Liver (tissue), 9 donors: ENCODE data around the gene ITGB6. TPM values are rescaled to one million over a fixed set of nuclear protein-coding genes. Genes with fewer than 3 reads are reported as not detected.

Source experiments
- DNase-seq: peaks from one replicate; pipeline ENCODE4 v3.0.0-alpha.2; 2017; ENCODE audit warnings: low spot score
- H3K27ac ChIP-seq, 2 donors: one replicate each; pipeline ENCODE4 v1.7.0; 2013; ENCODE audit warnings: inconsistent platforms in 2 of 2, low read length in 2 of 2, control low read depth in 1 of 2, low read depth in 1 of 2, mild to moderate bottlenecking in 1 of 2
- H3K27me3 ChIP-seq, 4 donors: one replicate each; pipeline versions ENCODE4 v1.6.1 to v1.7.0; 2013; ENCODE audit warnings: low read length in 3 of 4, inconsistent platforms in 1 of 4, mild to moderate bottlenecking in 1 of 4, moderate library complexity in 1 of 4; ENCODE audit not compliant: control insufficient read depth in 4 of 4, insufficient read depth in 4 of 4
- H3K36me3 ChIP-seq, 4 donors: one replicate each; pipeline versions ENCODE4 v1.6.1 to v1.7.0; 2013; ENCODE audit warnings: low read length in 3 of 4, mild to moderate bottlenecking in 3 of 4, low read depth in 1 of 4, moderate library complexity in 1 of 4; ENCODE audit not compliant: control insufficient read depth in 4 of 4, insufficient read depth in 3 of 4
- H3K4me1 ChIP-seq, 4 donors: one replicate each; pipeline versions ENCODE4 v1.6.1 to v1.7.0; 2013; ENCODE audit warnings: low read length in 3 of 4, mild to moderate bottlenecking in 3 of 4, moderate library complexity in 1 of 4; ENCODE audit not compliant: control insufficient read depth in 4 of 4, insufficient read depth in 4 of 4
- H3K4me3 ChIP-seq, 3 donors: one replicate each; pipeline versions ENCODE4 v1.6.1 to v1.7.0; 2013; ENCODE audit warnings: low read length in 3 of 3, control low read depth in 1 of 3, low read depth in 1 of 3, mild to moderate bottlenecking in 1 of 3
- H3K9ac ChIP-seq, 2 donors: one replicate each; pipeline ENCODE4 v1.7.0; 2013; ENCODE audit warnings: low read length in 2 of 2, mild to moderate bottlenecking in 2 of 2, moderate library complexity in 2 of 2, control low read depth in 1 of 2, low read depth in 1 of 2
- H3K9me3 ChIP-seq, 4 donors: one replicate each; pipeline versions ENCODE4 v1.6.1 to v1.7.0; 2013; ENCODE audit warnings: low read length in 3 of 4; ENCODE audit not compliant: control insufficient read depth in 4 of 4
- ATF3 ChIP-seq: IDR thresholded peaks from 2 replicates; pipeline ENCODE4 v1.6.1; 2016; ENCODE audit warnings: antibody characterized with exemption
- CTCF ChIP-seq: fragments of 150-350 bp; IDR thresholded peaks from 2 replicates; pipeline ENCODE4 v1.5.1; 2017; ENCODE audit warnings: improper control_type of control experiment, low read depth, low read length; ENCODE audit not compliant: missing input control
- EGR1 ChIP-seq, 2 donors: IDR thresholded peaks; 2 replicates each; pipeline ENCODE4 v1.6.1; 2016 to 2018; ENCODE audit warnings: antibody characterized with exemption in 2 of 2, low read depth in 2 of 2
- FOXA1 ChIP-seq: IDR thresholded peaks from 2 replicates; pipeline ENCODE4 v1.6.1; 2016; ENCODE audit warnings: antibody characterized with exemption
- FOXA2 ChIP-seq: IDR thresholded peaks from 2 replicates; pipeline ENCODE4 v1.6.1; 2016; ENCODE audit warnings: antibody characterized with exemption
- GABPA ChIP-seq, 2 donors: IDR thresholded peaks in 1 of 2; conservative IDR thresholded peaks in 1 of 2; 2 replicates each; pipeline ENCODE4 v1.6.1; 2016; ENCODE audit warnings: antibody characterized with exemption in 2 of 2, mild to moderate bottlenecking in 1 of 2, moderate library complexity in 1 of 2
- HNF4A ChIP-seq, 2 donors: conservative IDR thresholded peaks; 2 replicates each; pipeline ENCODE4 v1.6.1; 2016; ENCODE audit warnings: antibody characterized with exemption in 2 of 2, mild to moderate bottlenecking in 2 of 2
- HNF4G ChIP-seq: IDR thresholded peaks from 2 replicates; pipeline ENCODE4 v1.6.1; 2016; ENCODE audit warnings: antibody characterized with exemption
- JUND ChIP-seq, 2 donors: IDR thresholded peaks; 2 replicates each; pipeline ENCODE4 v1.6.1; 2016; ENCODE audit warnings: antibody characterized with exemption in 2 of 2
- MAX ChIP-seq: IDR thresholded peaks from 2 replicates; pipeline ENCODE4 v1.6.1; 2016; ENCODE audit warnings: antibody characterized with exemption
- NR2F2 ChIP-seq: IDR thresholded peaks from 2 replicates; pipeline ENCODE4 v1.6.1; 2016; ENCODE audit warnings: antibody characterized with exemption
- RAD21 ChIP-seq, 2 donors: IDR thresholded peaks; 2 replicates each; pipeline ENCODE4 v1.6.1; 2016; ENCODE audit warnings: antibody characterized with exemption in 2 of 2, mild to moderate bottlenecking in 2 of 2
- REST ChIP-seq: IDR thresholded peaks from 2 replicates; pipeline ENCODE4 v1.6.1; 2016; ENCODE audit warnings: antibody characterized with exemption, mild to moderate bottlenecking
- RXRA ChIP-seq, 2 donors: IDR thresholded peaks; 2 replicates each; pipeline ENCODE4 v1.6.1; 2017 to 2018; ENCODE audit warnings: antibody characterized with exemption in 2 of 2, mild to moderate bottlenecking in 1 of 2
- SP1 ChIP-seq: IDR thresholded peaks from 2 replicates; pipeline ENCODE4 v1.6.1; 2018; ENCODE audit warnings: antibody characterized with exemption, mild to moderate bottlenecking
- TAF1 ChIP-seq: conservative IDR thresholded peaks from 2 replicates; pipeline ENCODE4 v1.6.1; 2016; ENCODE audit warnings: antibody characterized with exemption, mild to moderate bottlenecking
- YY1 ChIP-seq: IDR thresholded peaks from 2 replicates; pipeline ENCODE4 v1.6.1; 2016; ENCODE audit warnings: antibody characterized with exemption, mild to moderate bottlenecking
- ZBTB33 ChIP-seq: IDR thresholded peaks from 2 replicates; pipeline ENCODE4 v1.6.1; 2016; ENCODE audit warnings: antibody characterized with exemption
- WGBS: extraction: QIAGEN DNeasy Blood & Tissue Kit; methylation state at CpG from one replicate; pipeline ENCODE4 v1.1.7; 2013; 5-methylcytosine and 5-hydroxymethylcytosine counted together
- polyA plus RNA-seq, 2 donors: library from polyadenylated mRNA; stranded (reverse) in 1 of 2; unstranded in 1 of 2; fragments of 200-250 nt in 1 of 2; fragments of >200 nt in 1 of 2; fragmentation: Nextera tagmentation in 1 of 2; extraction: Ambion mirVana in 1 of 2; gene quantifications; one replicate each; pipeline versions ENCODE4 v1.2.1 to v1.2.3, GENCODE V29; 2013 to 2015
- total RNA-seq, 2 donors: library from RNA; depleted of rRNA; stranded (reverse); fragments of >200 nt; gene quantifications; one replicate each; pipeline ENCODE4 v1.2.3, GENCODE V29; 2014
- donor health status: healthy.
- donor health status: healthy.
- donor health status: healthy.
- donor health status: healthy.
- donor health status: healthy.

ITGB6 gene
- total and polyA plus RNA-seq, 4 donors: 0.03 to 0.10 (median 0.08) TPM; not detected in 1

GRCh38 chr2:160156665-160157064 lies 43.4 kb downstream of the ITGB6 start:
- 75% methylated on average over 2 of the region's 2 CpGs for WGBS
- TF ChIP-seq RAD21 (IDR thresholded peaks at IDR 0.05): no peak
- TF ChIP-seq FOXA2: no peak
- TF ChIP-seq YY1: no peak
- no peak for TF ChIP-seq CTCF
- no peak for TF ChIP-seq HNF4A (conservative IDR thresholded peaks at IDR 0.05)
- no peak for TF ChIP-seq JUND (IDR thresholded peaks at IDR 0.05)
- TF ChIP-seq ZBTB33: no peak
- no peak for TF ChIP-seq RXRA (IDR thresholded peaks at IDR 0.05)
- no peak for TF ChIP-seq ATF3
- no peak for TF ChIP-seq FOXA1
- no peak for TF ChIP-seq GABPA (IDR thresholded peaks at IDR 0.05 in 1 of 2, conservative IDR thresholded peaks at IDR 0.05 in 1 of 2)
- no peak for TF ChIP-seq EGR1 (IDR thresholded peaks at IDR 0.05; ENCODE audit: low read depth in 2 of 2)
- TF ChIP-seq TAF1: no peak
- TF ChIP-seq MAX: no peak
- no peak for TF ChIP-seq SP1
- TF ChIP-seq HNF4G: no peak
- TF ChIP-seq REST: no peak
- TF ChIP-seq NR2F2: no peak
- Histone ChIP-seq H3K27me3 (no peaks in the 10 kb centered on the region), H3K36me3 (no peaks in the 10 kb centered on the region), H3K4me3 (no peak overlapping the region), H3K27ac (no peak overlapping the region), H3K4me1 (no peaks in the 10 kb centered on the region), H3K9ac (no peak overlapping the region), H3K9me3 (no peaks in the 10 kb centered on the region)
- DNase-seq: no peak

GRCh38 chr2:160156100-160156499 lies 44.0 kb downstream of the ITGB6 start:
- H3K9me3 ChIP-seq: no peaks in the 10 kb centered on the region
- no peaks in the 10 kb centered on the region for H3K27me3 ChIP-seq
- H3K27ac ChIP-seq: no peak overlapping the region
- no peaks in the 10 kb centered on the region for H3K4me1 ChIP-seq
- no peak overlapping the region for H3K9ac ChIP-seq
- TF ChIP-seq ZBTB33 (no peak), EGR1 (IDR thresholded peaks at IDR 0.05; ENCODE audit: low read depth in 2 of 2) (no peak), HNF4G (no peak), FOXA2 (no peak), REST (no peak), JUND (IDR thresholded peaks at IDR 0.05) (no peak), GABPA (IDR thresholded peaks at IDR 0.05 in 1 of 2, conservative IDR thresholded peaks at IDR 0.05 in 1 of 2) (no peak), TAF1 (no peak), YY1 (no peak), SP1 (no peak), ATF3 (no peak), RAD21 (IDR thresholded peaks at IDR 0.05) (no peak), FOXA1 (no peak), NR2F2 (no peak)
- WGBS: 85% methylated on average over 4 of the region's 4 CpGs
- H3K36me3 ChIP-seq: no peaks in the 10 kb centered on the region
- DNase-seq: no peak
- no peak overlapping the region for H3K4me3 ChIP-seq
